ENCODE results near the gene STK40. TPM values are rescaled to one million over a fixed set of nuclear protein-coding genes. Genes with fewer than 3 reads are reported as not detected.
A peak's percentile ranks its signal among the peaks of the same experiment; 100 is the strongest.

Gene STK40
- total RNA-seq, 1 experiment from 2014 or later = 49.6 TPM

DNA sequence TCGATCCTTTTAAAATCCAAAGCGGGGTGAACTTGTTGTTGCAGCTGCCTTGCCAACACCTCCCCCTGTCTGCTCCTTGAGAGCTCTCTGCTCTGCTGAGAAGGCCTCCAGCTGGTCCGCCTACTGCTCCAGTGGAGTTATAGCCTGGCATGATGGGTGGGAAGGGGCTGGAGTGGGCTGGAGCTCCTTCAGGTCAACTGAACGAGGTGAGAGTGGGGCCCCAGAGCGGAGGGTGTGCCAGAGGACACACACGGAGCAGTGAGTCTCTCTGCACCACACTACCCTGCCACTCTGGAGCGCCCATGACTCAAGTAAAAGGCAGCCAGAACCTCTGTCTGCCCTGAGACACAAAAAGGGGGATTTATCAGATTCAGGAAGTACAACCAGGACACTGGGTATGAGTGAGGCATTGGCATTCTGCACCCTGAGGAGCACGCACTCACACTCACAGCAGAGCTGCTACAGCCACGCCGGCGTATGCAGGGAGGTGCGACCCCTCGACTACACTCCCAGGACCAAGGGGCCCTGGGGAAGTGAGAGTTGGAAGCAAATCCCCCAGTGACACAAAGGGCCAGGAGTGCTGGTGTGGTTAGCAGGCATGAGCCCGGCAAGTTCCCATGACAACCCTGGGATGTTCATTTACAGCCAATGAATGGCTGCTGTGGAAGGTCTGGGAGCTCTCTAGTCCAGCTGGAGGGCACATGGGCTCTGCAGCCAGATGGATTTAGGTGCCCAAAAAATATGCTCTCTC is 34.3 kb downstream of the STK40 start:
- no TSS peak for BruUV-seq (replicated peaks)
- TF ChIP-seq, protein P1, sequence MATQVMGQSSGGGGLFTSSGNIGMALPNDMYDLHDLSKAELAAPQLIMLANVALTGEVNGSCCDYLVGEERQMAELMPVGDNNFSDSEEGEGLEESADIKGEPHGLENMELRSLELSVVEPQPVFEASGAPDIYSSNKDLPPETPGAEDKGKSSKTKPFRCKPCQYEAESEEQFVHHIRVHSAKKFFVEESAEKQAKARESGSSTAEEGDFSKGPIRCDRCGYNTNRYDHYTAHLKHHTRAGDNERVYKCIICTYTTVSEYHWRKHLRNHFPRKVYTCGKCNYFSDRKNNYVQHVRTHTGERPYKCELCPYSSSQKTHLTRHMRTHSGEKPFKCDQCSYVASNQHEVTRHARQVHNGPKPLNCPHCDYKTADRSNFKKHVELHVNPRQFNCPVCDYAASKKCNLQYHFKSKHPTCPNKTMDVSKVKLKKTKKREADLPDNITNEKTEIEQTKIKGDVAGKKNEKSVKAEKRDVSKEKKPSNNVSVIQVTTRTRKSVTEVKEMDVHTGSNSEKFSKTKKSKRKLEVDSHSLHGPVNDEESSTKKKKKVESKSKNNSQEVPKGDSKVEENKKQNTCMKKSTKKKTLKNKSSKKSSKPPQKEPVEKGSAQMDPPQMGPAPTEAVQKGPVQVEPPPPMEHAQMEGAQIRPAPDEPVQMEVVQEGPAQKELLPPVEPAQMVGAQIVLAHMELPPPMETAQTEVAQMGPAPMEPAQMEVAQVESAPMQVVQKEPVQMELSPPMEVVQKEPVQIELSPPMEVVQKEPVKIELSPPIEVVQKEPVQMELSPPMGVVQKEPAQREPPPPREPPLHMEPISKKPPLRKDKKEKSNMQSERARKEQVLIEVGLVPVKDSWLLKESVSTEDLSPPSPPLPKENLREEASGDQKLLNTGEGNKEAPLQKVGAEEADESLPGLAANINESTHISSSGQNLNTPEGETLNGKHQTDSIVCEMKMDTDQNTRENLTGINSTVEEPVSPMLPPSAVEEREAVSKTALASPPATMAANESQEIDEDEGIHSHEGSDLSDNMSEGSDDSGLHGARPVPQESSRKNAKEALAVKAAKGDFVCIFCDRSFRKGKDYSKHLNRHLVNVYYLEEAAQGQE (IDR thresholded peaks at IDR 0.05; ENCODE audit: insufficient read depth in 1 of 2, low read depth in 2 of 2, low read length in 1 of 2) = no peak
- TF ChIP-seq, protein P2, sequence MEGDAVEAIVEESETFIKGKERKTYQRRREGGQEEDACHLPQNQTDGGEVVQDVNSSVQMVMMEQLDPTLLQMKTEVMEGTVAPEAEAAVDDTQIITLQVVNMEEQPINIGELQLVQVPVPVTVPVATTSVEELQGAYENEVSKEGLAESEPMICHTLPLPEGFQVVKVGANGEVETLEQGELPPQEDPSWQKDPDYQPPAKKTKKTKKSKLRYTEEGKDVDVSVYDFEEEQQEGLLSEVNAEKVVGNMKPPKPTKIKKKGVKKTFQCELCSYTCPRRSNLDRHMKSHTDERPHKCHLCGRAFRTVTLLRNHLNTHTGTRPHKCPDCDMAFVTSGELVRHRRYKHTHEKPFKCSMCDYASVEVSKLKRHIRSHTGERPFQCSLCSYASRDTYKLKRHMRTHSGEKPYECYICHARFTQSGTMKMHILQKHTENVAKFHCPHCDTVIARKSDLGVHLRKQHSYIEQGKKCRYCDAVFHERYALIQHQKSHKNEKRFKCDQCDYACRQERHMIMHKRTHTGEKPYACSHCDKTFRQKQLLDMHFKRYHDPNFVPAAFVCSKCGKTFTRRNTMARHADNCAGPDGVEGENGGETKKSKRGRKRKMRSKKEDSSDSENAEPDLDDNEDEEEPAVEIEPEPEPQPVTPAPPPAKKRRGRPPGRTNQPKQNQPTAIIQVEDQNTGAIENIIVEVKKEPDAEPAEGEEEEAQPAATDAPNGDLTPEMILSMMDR (IDR thresholded peaks at IDR 0.05) = no peak
- no peak; the same call in 1 of the 2 replicates for TF ChIP-seq POLR2AphosphoS5 (IDR thresholded peaks at IDR 0.05; ENCODE audit: low read depth, low read length)
- TF ChIP-seq TCF7L2 (IDR thresholded peaks at IDR 0.05; ENCODE audit: low read depth, low read length) = no peak
- TF ChIP-seq SIN3A (IDR thresholded peaks at IDR 0.05; ENCODE audit: borderline replicate concordance, insufficient read depth, low read depth, low read length) = no peak
- H3K9me3 ChIP-seq (ENCODE audit: control insufficient read depth, insufficient read depth, low read depth, low read length) = no peaks in the 10 kb centered on the region
- ATAC-seq = peak; percentile 71
- H3K27me3 ChIP-seq (ENCODE audit: control insufficient read depth, insufficient read depth, low read length) = no peaks in the 10 kb centered on the region
- DNase-seq (ENCODE audit: low read depth, low spot score) = no peak
- peak overlapping the region; percentile 7; the same call in 1 of the 2 replicates for H3K27ac ChIP-seq (ENCODE audit: low read length)
- H3K4me3 ChIP-seq (ENCODE audit: low read depth in 2 of 2, low read length in 2 of 2) = no peak overlapping the region
- in situ Hi-C loops (cut with HindIII; ENCODE audit: low pct_unique_long_range_greater_than_20kb, low sequenced_read_pairs) = no loop called here
- ChIA-PET POLR2A (no interaction called here), CTCF (no interaction called here)
- H3K4me1 ChIP-seq (ENCODE audit: control insufficient read depth, insufficient read depth, low read length) = peaks cover 22% of the 10 kb centered on the region
- intact Hi-C loops (cut with micrococcal nuclease; ENCODE audit: unreplicated experiment) = no loop called here
- H3K36me3 ChIP-seq (ENCODE audit: control insufficient read depth, insufficient read depth, low read length) = peaks cover 11% of the 10 kb centered on the region

DNA sequence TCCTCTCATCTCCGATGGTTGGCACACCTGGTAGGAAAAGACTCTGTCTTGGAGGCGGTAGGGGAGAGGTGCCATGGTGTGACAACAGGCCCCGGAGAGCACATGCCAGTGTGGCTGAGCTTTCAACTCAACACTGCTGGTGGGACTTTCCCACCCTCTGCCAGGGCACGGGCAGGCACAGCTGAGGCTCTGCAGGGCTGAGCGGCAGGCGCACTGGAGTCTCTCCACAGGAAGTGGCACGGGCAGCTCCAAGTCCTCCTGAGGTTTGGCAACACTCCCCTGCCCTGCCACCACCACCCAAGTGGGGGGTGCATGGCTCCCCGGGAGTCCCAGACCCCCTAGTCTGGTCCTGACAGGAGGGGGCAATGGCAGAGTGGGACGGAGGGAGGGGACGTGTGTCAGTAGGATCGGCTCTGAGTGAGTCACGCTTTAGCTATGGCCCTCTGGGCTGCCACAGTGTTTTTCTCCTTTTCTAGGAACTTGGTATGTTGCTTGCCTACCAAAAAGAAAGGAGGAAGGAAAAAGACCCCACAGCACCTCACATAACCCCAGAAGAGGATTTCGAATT is 35.0 kb downstream of the STK40 start:
- ChIA-PET CTCF (no interaction called here), POLR2A (no interaction called here)
- no peaks in the 10 kb centered on the region for H3K27me3 ChIP-seq (ENCODE audit: control insufficient read depth, insufficient read depth, low read length)
- H3K9me3 ChIP-seq (ENCODE audit: control insufficient read depth, insufficient read depth, low read depth, low read length) = no peaks in the 10 kb centered on the region
- H3K4me1 ChIP-seq (ENCODE audit: control insufficient read depth, insufficient read depth, low read length) = peaks cover 22% of the 10 kb centered on the region
- DNase-seq (ENCODE audit: low read depth, low spot score) (no peak), ATAC-seq (peak; percentile 73)
- intact Hi-C loops (cut with micrococcal nuclease; ENCODE audit: unreplicated experiment) (no loop called here), in situ Hi-C loops (cut with HindIII; ENCODE audit: low pct_unique_long_range_greater_than_20kb, low sequenced_read_pairs) (no loop called here)
- TF ChIP-seq TCF7L2 (IDR thresholded peaks at IDR 0.05; ENCODE audit: low read depth, low read length) (no peak), POLR2AphosphoS5 (IDR thresholded peaks at IDR 0.05; ENCODE audit: low read depth, low read length) (no peak)
- TF ChIP-seq, protein P1 (IDR thresholded peaks at IDR 0.05; ENCODE audit: insufficient read depth in 1 of 2, low read depth in 2 of 2, low read length in 1 of 2) = no peak
- TF ChIP-seq, protein P2 (IDR thresholded peaks at IDR 0.05) = no peak
- no peak overlapping the region for H3K4me3 ChIP-seq (ENCODE audit: low read depth in 2 of 2, low read length in 2 of 2)
- peak overlapping the region; percentile 7; the same call in 1 of the 2 replicates for H3K27ac ChIP-seq (ENCODE audit: low read length)
- H3K36me3 ChIP-seq (ENCODE audit: control insufficient read depth, insufficient read depth, low read length) = peaks cover 11% of the 10 kb centered on the region
- BruUV-seq (replicated peaks) = no TSS peak

Data from Panc1 (cell line).